Muscle layer of duodenum (tissue), 2 donors: ENCODE results near the gene MTCL1.

Source experiments
- H3K27ac ChIP-seq: one replicate; pipeline ENCODE4 v1.7.0; 2013; ENCODE audit warnings: mild to moderate bottlenecking, low read length
- H3K27me3 ChIP-seq: one replicate; pipeline ENCODE4 v1.7.0; 2013; ENCODE audit warnings: low read depth, mild to moderate bottlenecking, control low read depth, low read length
- H3K36me3 ChIP-seq, 2 donors: one replicate each; pipeline ENCODE4 v1.7.0; 2013; ENCODE audit warnings: low read length in 2 of 2, control low read depth in 1 of 2, mild to moderate bottlenecking in 1 of 2; ENCODE audit not compliant: insufficient read depth in 2 of 2, control insufficient read depth in 1 of 2
- H3K4me1 ChIP-seq, 2 donors: one replicate each; pipeline ENCODE4 v1.7.0; 2013; ENCODE audit warnings: low read length in 2 of 2, mild to moderate bottlenecking in 2 of 2, control low read depth in 1 of 2, moderate library complexity in 1 of 2; ENCODE audit not compliant: insufficient read depth in 2 of 2, control insufficient read depth in 1 of 2
- H3K4me3 ChIP-seq, 2 donors: one replicate each; pipeline ENCODE4 v1.7.0; 2013; ENCODE audit warnings: low read length in 2 of 2, low read depth in 1 of 2, mild to moderate bottlenecking in 1 of 2
- H3K9me3 ChIP-seq, 2 donors: one replicate each; pipeline ENCODE4 v1.7.0; 2013; ENCODE audit warnings: low read length in 2 of 2, control low read depth in 1 of 2, mild to moderate bottlenecking in 1 of 2; ENCODE audit not compliant: control insufficient read depth in 1 of 2
- donor health status: healthy.

The MTCL1 gene

DNA sequence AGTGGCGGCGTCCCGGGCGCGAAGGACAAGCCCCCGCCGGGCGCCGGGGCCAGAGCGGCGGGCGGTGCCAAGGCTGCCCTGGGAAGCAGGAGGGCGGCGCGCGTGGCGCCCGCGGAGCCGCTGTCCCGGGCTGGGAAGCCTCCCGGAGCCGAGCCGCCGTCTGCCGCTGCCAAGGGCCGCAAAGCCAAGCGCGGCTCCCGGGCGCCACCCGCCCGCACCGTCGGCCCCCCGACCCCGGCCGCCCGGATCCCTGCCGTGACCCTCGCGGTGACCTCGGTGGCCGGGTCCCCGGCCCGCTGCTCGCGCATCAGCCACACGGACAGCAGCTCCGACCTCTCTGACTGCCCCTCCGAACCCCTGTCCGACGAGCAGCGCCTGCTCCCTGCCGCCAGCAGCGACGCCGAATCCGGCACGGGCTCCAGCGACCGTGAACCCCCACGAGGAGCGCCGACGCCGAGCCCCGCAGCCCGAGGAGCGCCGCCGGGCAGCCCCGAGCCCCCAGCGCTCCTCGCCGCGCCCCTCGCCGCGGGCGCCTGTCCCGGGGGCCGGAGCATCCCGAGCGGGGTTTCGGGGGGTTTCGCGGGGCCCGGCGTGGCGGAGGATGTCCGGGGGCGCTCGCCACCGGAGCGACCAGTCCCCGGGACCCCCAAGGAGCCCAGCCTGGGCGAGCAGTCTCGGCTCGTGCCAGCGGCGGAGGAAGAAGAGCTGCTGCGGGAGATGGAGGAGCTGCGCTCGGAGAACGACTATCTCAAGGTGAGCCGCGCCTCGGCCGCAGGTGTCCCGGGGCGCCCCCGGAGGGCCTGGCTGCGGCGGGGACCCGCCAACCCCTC is 820 bp downstream of the MTCL1 start:
- Histone ChIP-seq H3K27me3 (no peaks in the 10 kb centered on the region), H3K9me3 (no peaks in the 10 kb centered on the region), H3K4me3 (peak overlapping the region; percentile 64 to 72), H3K27ac (no peak overlapping the region), H3K36me3 (no peaks in the 10 kb centered on the region), H3K4me1 (peaks cover 4 to 23% of the 10 kb centered on the region in 2 donors)

DNA sequence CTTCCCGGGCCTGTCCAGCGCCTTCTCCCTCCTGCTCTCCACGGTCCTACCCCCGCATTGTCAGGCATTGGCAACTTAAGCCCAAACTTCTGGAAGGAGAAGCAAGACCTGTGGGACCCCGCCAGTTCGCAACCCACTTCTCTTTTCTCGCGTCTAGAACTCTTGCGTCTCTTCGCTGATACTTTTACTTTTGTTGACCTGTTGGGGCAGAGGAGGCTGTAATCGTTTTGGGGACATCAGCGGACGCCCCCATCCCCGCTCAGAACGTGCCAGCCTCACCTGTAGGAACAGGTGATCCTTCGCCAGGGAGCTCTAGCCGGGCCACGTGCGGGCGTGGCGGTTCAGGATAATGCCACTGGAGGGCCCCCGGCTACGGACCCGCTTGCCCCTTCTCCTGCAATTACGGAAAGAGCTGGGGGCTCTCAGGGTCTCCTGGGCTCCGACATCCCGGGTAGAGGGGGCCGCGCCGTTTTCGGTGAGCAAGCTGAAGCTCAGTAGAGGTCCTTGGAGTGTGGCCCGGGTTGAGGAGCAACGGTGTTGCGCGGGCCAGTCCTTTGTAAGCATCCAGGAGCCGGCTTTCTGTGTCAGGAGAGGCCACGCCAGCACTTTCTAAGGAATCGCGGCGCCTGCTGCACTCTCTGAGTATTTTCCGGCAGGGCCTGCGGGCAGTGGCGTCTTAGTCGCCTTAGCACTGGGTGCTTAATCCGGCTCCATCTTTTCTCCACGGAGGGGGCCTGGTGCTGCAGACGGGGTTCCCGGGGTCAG is 1.6 kb downstream of the MTCL1 start:
- Histone ChIP-seq H3K9me3 (no peaks in the 10 kb centered on the region), H3K4me1 (peaks cover 4 to 19% of the 10 kb centered on the region in 2 donors), H3K27ac (no peak overlapping the region), H3K27me3 (no peaks in the 10 kb centered on the region), H3K4me3 (peak overlapping the region; percentile 64 to 72), H3K36me3 (no peaks in the 10 kb centered on the region)

DNA sequence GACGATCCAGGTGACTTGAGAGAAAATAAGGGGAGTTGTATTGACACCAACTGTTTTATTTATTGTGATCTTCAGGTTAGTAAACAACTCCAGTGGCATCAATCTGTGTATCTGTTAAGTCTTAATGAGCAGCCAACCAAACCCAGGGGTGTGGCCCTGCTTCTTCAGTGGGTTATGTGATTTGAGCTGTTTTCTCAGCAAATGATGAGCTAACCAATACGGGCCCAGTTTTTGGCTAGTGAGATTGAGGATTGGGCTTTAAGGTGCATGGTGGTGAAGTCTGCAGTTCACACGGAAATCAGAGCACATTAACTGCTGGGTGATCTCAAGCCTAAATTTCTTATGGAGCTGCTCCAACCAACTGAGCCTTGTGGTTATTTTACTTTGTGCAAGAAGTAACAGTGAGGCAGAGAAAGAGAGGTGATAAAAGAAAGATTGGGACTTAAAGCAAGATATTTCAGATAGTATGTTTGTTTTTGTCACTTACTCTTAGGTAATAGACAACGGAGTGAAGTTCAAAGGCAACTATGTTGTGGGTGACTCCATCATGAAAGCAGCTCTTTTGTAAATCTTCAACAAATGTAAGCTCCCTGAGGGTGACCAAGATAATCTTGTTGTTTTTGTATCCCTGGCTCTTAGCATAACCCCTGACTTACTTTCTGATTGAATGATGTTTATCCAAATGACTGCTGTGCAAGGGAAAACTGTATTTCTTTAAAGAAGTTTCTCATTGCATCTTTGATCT is 2.4 kb downstream of the MTCL1 start:
- H3K4me3 ChIP-seq: peak overlapping the region; percentile 64 to 72
- peaks cover 4 to 19% of the 10 kb centered on the region in 2 donors for H3K4me1 ChIP-seq
- H3K9me3 ChIP-seq: no peaks in the 10 kb centered on the region
- no peak overlapping the region for H3K27ac ChIP-seq
- no peaks in the 10 kb centered on the region for H3K36me3 ChIP-seq
- no peaks in the 10 kb centered on the region for H3K27me3 ChIP-seq

DNA sequence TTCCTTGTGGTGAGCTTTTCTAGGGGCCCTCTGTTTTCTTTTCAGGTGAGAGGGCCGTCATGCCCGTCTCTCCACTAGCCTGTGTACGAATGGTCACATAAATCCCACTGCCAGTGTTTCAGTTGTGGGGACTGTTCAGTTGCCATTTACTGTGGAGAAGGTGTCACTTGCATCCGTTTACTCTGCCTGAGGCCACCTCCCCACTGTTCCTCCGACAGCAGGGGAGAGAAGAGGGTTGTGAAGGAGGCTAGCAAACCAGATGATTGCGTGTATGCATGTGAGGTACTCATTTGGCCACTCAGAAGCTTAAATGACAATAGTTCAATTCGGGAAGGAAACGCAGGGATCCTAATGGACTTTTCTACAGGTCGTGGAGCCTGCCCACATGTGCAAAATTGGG is 3.3 kb downstream of the MTCL1 start:
- Histone ChIP-seq H3K4me1 (peaks cover 4 to 19% of the 10 kb centered on the region in 2 donors), H3K27ac (no peak overlapping the region), H3K27me3 (no peaks in the 10 kb centered on the region), H3K9me3 (no peaks in the 10 kb centered on the region), H3K4me3 (no peak overlapping the region), H3K36me3 (no peaks in the 10 kb centered on the region)

DNA sequence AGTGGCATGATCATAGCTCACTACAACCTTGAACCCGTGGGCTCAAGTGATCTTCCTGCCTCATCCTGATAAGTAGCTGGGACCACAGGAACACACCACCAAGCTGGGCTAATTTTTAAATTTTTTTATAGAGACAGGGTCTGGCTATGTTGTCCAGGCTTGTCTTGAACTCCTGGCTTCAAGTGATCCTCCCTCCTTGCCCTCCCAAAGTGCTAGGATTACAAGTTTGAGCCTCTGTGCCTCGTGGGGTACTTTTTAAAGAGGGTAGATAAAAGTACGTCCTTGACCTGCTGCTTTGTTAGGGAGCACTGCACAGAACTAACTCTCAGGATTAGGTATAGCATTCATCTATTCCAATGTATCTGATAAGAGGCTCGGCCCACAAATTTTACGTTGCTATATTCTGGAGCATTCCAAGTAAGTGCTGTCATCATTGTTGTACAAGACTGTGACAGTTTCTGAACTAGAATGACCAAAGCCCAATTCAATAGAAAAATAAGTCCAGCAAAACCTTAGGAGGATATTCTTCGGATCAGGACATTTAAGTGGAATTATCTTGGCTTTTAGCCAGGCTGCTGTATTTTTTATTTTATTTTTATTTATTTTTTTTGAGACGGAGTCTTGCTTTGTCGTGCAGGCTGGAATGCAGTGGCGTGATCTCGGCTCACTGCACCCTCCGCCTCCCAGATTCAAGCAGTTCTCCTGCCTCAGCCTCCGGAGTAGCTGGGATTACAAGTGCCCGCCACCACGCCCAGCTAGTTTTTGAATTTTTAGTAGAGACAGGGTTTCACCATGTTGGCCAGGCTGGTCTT is 4.1 kb downstream of the MTCL1 start:
- Histone ChIP-seq H3K4me1 (peaks cover under 1 to 14% of the 10 kb centered on the region in 2 donors), H3K36me3 (no peaks in the 10 kb centered on the region), H3K4me3 (no peak overlapping the region), H3K27ac (no peak overlapping the region), H3K9me3 (no peaks in the 10 kb centered on the region), H3K27me3 (no peaks in the 10 kb centered on the region)

DNA sequence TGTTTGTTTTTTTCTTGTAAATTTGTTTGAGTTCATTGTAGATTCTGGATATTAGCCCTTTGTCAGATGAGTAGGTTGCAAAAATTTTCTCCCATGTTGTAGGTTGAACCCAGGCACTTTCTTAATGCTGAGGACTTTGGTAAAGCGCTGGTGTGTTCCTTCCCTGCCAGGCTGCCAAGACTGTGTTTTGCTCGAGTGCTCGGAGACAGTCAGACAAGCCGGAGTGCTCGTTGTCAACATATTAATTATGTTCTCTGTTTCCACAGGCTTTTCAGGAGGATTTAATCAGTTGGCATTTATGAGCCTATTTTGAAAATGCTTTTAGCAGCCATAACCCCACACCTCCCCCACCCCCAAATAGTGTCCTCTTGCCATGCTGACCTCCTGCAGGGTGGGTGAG is 6.4 kb downstream of the MTCL1 start:
- Histone ChIP-seq H3K27ac (no peak overlapping the region), H3K9me3 (no peaks in the 10 kb centered on the region), H3K27me3 (no peaks in the 10 kb centered on the region)

DNA sequence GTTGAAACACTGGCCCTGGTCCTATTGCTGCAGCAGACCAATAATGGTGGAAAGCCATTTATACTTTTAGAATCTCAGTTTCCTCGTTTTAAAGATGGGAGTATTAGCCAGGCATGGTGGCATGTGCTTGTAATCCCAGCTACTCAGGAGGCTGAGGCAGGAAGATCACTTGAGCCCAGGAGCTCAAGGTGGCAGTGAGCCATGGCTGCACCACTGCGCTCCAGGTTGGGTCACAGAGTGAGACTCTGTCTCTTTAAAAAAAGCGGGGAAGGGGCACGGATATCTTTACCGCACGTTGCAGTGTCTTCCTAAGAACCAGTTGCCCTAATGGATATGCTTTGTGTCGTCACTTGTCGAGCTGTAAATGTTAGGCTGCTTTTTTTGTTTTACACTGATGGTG is 8.3 kb downstream of the MTCL1 start:
- no peak overlapping the region for H3K4me3 ChIP-seq
- H3K9me3 ChIP-seq: no peaks in the 10 kb centered on the region
- no peaks in the 10 kb centered on the region for H3K27me3 ChIP-seq
- no peaks in the 10 kb centered on the region for H3K4me1 ChIP-seq
- H3K27ac ChIP-seq: no peak overlapping the region
- H3K36me3 ChIP-seq: no peaks in the 10 kb centered on the region

More for the DNA sequence above, 6.4 kb downstream of the MTCL1 start:
- Histone ChIP-seq H3K4me3 (no peak overlapping the region), H3K36me3 (no peaks in the 10 kb centered on the region), H3K4me1 (peaks cover 0 to 10% of the 10 kb centered on the region in 2 donors)

DNA sequence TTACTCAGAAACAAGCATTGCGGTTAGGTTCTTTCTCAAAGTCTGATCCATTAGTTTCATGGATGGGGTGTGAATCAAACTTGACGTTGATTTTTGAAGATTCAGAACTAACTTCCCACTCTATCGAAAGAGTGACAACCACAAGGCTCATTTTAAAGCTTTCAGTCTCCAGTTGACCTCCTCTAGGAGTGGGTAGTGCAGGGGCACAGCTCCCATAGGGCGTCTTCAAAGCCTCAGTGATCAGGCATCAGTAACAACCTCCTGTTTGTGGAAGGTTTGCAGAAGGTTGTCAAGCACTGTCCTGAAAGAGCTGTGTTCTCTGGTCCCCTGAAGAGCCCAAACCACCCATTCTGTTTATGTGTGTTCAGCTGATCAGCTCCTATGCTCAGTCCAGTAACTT is 10.2 kb downstream of the MTCL1 start:
- Histone ChIP-seq H3K27me3 (no peaks in the 10 kb centered on the region), H3K27ac (no peak overlapping the region), H3K4me1 (no peaks in the 10 kb centered on the region), H3K9me3 (no peaks in the 10 kb centered on the region), H3K36me3 (peaks cover 5% of the 10 kb centered on the region in 2 donors), H3K4me3 (no peak overlapping the region)

DNA sequence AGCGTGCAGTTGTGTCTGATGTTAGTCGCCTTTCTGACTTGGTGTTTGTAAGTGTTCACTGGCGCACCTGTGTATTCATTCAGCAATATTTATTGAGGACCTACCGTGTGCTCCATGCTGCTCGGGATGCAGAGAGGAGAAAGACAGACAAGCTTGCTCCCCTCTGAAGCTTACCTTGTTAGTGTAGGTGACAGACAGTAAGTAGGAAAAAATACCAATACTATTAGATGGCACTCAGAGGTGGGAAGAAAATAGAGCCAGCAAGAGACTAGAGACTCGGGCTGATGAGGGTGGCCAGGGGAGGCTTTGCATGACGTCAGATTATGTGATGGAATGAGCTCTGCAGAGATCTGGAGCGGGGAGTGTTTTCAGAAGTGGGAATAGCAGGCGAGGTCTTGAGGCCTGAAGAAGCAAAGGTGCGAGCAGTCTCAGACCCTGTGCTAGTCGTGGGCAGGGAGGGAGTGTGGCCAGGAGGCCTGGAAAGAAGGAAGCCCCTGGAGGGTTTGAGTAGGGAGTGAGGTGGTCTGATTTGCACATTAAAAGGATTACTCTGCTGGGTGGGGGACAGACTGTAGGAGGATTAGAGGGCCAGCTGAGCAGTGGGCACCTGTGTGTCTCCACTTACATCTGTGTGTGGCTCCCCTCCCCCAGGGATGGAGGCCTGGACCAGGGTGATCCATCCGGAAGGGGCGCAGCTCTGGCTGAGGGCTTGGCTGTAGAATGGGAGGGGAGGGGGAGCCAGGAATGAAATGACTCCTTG is 11.8 kb downstream of the MTCL1 start:
- no peak overlapping the region for H3K4me3 ChIP-seq
- no peak overlapping the region for H3K27ac ChIP-seq
- no peaks in the 10 kb centered on the region for H3K9me3 ChIP-seq
- no peaks in the 10 kb centered on the region for H3K4me1 ChIP-seq
- H3K36me3 ChIP-seq: peaks cover 6 to 18% of the 10 kb centered on the region in 2 donors
- H3K27me3 ChIP-seq: no peaks in the 10 kb centered on the region

DNA sequence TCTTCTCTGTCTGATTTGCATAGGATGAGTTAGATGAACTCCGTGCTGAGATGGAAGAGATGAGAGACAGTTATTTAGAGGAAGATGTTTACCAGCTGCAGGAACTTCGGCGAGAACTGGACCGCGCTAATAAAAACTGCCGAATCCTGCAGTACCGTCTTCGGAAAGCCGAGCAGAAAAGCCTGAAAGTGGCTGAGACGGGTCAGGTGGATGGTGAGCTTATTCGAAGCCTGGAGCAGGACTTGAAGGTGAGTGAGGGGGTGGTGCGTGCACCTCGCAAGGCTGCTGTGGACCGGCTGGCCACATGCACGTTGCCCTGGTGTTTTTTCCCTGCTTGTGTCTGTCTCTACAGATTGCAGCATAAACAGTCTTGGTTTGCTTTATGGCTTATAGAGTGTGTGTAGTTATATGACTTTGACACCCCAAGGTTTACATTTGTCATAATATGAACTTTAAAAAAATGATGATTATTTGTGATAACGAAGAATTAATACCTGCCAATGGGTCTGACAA is 13.1 kb downstream of the MTCL1 start:
- no peaks in the 10 kb centered on the region for H3K9me3 ChIP-seq
- no peaks in the 10 kb centered on the region for H3K27me3 ChIP-seq
- H3K4me3 ChIP-seq: no peak overlapping the region
- peaks cover 6 to 18% of the 10 kb centered on the region in 2 donors for H3K36me3 ChIP-seq
- no peaks in the 10 kb centered on the region for H3K4me1 ChIP-seq
- H3K27ac ChIP-seq: no peak overlapping the region
